ENCODE results near the gene ACTMAP.
"Not testable (repeated sequence)": the region's sequence is repeated elsewhere in the genome, so short reads cannot be mapped to it uniquely, and the experiment has no call there.

The ACTMAP gene

GRCh38 chr19:40775632-40776022 lies 25.4 kb upstream of the ACTMAP start:
- DNase-seq: no peak

- DNase-seq: no peak
Measured at GRCh38 chr19:40774916-40775631, 24.8 kb upstream of the ACTMAP start, which contains the start of gene MIA. Gene MIA, plus strand, starts transcription at chr19:40775521. Its CDS starts 22 bp downstream, at chr19:40775543.

- DNase-seq: not testable (repeated sequence)
Measured at GRCh38 chr19:40771101-40771862, 21.0 kb upstream of the ACTMAP start.

DNA sequence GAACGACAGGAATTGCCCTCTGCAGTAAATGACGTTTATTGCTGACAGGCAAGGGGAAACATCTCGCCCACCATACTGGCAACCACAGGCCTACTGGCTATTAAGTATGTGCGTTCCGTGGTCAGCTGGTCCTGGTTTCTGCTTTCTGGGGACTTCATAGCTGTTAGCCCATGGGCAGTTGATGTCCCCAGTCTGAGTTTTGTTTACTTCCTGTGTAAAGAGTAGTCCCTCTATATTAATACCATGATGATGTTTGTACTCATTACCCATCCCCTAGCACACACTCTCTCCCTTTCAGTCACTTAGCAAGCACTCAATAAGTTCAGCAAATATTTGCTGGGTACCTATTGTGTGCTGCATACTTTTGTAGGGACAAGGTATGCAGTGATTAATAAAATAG lies 18.6 kb upstream of the ACTMAP start:
- no peak for DNase-seq

- not testable (repeated sequence) for DNase-seq
Measured at GRCh38 chr19:40766385-40766784, 16.1 kb upstream of the ACTMAP start.

DNA sequence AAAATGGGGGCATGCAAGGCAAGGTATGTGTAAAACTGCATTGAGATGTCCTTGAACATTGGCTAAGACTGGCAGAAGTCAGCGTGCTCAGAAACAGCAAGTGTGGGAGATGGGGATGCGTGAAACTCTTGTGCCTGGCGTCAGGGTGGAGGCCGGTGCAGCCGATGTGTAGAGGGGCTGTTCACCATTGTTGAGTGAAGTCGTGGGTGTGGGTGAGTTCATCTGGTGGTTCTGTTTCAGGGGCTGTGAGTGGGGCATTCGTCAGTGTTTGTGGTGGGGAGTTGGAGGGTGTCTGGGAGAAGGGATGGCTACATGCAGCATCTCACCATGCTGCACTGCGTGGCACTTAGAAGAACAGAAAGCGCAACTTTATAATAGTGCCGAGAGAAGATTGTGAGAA lies 13.7 kb upstream of the ACTMAP start:
- DNase-seq: no peak

GRCh38 chr19:40763526-40763925 lies 13.2 kb upstream of the ACTMAP start:
- DNase-seq: no peak

GRCh38 chr19:40762754-40763470 lies 12.6 kb upstream of the ACTMAP start:
- DNase-seq: no peak

- DNase-seq: no peak
Measured at GRCh38 chr19:40759352-40759751, 9.1 kb upstream of the ACTMAP start.

- no peak for DNase-seq
Measured at GRCh38 chr19:40758491-40758890, 8.2 kb upstream of the ACTMAP start.

GRCh38 chr19:40756502-40757110 lies 6.3 kb upstream of the ACTMAP start:
- no peak for DNase-seq

- DNase-seq: no peak
Measured at GRCh38 chr19:40755791-40756190, 5.5 kb upstream of the ACTMAP start.

GRCh38 chr19:40755248-40755624 lies 5.0 kb upstream of the ACTMAP start:
- no peak for DNase-seq

- DNase-seq: peak; percentile 33
Measured at GRCh38 chr19:40754611-40755247, 4.5 kb upstream of the ACTMAP start.

- no peak for DNase-seq
Measured at GRCh38 chr19:40752257-40752781, 2.0 kb upstream of the ACTMAP start.

DNA sequence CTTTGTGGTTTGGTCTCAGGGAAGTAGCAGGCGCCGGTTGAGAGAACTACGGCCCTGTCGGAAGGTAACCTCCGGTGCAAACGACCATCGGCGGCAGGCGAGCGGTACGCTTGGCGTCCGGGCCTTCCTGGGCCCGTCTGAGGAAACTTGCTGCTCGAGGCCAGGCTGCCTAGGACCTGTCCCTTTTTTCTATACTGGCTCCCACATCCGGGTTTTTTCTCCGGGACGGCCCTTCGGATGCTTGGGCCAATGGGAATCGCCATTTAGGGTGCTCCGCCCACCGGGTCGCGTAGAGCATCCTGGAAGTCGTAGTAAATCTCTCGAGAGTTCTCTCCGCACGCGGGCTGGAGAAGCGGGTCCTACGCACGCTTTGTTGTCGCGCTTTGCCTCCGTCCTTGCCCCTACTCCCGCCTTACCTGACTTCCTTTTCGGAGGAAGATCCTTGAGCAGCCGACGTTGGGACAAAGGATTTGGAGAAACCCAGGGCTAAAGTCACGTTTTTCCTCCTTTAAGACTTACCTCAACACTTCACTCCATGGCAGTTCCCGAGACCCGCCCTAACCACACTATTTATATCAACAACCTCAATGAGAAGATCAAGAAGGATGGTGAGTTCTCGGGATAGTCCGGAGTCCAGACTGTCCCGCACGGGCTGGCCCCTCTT lies 729 bp upstream of the ACTMAP start, which contains the start of gene SNRPA:
SNRPA (plus strand) TSS at position 330 of the 664 bp plus-strand sequence; CDS start at position 536, 206 bp downstream.
- peak; percentile 93 for DNase-seq

- DNase-seq: no peak
Measured at GRCh38 chr19:40747536-40747935, 2.7 kb downstream of the ACTMAP start.

DNA sequence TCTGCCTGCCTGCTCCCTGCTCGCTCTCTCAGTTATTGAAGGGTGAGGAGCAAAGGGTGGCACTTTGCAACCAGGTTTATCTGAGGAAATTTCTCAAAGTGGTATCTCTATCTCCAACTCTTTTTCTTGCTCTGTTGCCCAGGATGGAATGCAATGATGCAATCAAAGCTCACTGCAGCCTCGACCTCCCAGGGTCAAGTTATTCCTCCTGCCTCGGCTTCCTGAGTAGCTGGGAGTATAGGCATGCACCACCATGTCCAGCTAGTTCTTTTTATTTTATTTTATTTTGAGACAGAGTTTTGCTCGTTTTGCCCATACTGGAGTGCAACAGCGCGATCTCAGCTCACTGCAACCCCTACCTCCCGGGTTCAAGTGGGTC lies 4.9 kb downstream of the ACTMAP start:
- DNase-seq: no peak

DNA sequence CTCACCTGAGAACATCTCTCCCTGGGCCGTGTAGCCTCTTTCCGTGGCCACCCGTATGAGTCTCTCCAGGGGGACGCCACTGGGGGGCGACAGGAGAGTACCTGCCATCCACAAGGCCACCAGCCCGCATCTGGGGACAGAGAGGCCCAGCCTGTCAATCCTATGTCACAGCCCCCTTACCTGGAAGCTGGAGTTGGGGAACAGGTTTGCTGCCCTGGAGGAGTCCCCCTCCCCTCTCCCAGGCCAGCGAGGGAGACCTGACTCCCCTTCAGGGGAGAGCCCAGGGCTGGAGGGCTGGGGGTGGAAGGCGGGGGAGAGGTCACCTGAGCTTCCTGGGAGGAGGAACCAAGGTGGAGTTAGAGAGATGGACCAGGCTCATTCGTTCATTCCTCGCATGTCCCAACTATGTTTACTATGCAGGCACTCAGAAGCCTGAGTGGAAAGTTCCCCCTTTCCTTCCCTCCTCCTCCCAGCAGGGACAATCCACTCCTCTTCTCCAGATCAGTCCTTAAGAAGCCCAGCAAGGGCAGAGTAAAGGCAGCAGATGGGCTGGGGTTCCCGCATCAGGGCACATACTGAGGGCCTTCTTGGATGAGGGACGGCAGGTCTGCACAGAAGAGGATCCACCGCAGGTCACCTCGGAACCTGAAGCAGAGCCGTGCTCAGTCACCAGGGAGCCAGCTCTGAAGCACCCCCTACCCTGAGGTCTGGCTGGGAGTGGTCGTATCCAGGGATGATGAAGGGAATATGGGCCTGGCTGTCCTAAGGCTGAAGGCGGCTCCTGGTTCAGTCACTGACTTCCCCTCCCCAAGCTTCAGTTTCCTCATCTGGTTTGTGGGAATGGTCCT lies 5.5 kb downstream of the ACTMAP start:
- no peak for DNase-seq

DNA sequence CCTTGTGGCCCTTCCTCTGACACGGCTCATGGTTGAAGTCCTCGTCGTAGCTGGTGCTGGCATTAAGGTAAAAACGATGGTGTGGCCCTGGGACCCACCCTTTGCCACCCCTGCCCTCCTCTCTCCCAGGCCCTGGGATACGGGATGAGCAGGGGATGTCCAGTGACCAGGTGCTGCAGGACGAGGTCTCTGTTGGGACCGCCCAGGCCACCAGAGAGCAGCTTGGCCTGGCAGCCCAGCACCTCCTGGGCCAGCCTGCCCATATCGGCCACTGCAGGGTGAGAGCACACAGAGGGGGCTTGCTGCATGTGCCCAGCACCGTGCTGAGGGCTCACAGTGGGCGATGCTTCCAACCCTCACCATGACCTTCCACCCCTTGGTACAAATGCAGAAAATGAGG lies 6.4 kb downstream of the ACTMAP start:
- no peak for DNase-seq

GRCh38 chr19:40742886-40743285 lies 7.4 kb downstream of the ACTMAP start:
- no peak for DNase-seq
